ENCODE data around the gene XXYLT1.
"Not testable (repeated sequence)": the region's sequence is repeated elsewhere in the genome, so short reads cannot be mapped to it uniquely, and the experiment has no call there.

Gene XXYLT1

GRCh38 chr3:195063581-195064193 is 207.3 kb downstream of the XXYLT1 start:
- no peak for DNase-seq (ENCODE audit: low spot score)

- no peak for DNase-seq (ENCODE audit: low spot score)
Measured at GRCh38 chr3:195062866-195063540, 208.0 kb downstream of the XXYLT1 start.

- no peak for DNase-seq (ENCODE audit: low spot score)
Measured at GRCh38 chr3:195061756-195062655, 209.0 kb downstream of the XXYLT1 start.

GRCh38 chr3:195060531-195061291 is 210.2 kb downstream of the XXYLT1 start:
- DNase-seq (ENCODE audit: low spot score) = no peak

GRCh38 chr3:195060217-195060481 is 210.8 kb downstream of the XXYLT1 start:
- DNase-seq (ENCODE audit: low spot score) = no peak

DNA sequence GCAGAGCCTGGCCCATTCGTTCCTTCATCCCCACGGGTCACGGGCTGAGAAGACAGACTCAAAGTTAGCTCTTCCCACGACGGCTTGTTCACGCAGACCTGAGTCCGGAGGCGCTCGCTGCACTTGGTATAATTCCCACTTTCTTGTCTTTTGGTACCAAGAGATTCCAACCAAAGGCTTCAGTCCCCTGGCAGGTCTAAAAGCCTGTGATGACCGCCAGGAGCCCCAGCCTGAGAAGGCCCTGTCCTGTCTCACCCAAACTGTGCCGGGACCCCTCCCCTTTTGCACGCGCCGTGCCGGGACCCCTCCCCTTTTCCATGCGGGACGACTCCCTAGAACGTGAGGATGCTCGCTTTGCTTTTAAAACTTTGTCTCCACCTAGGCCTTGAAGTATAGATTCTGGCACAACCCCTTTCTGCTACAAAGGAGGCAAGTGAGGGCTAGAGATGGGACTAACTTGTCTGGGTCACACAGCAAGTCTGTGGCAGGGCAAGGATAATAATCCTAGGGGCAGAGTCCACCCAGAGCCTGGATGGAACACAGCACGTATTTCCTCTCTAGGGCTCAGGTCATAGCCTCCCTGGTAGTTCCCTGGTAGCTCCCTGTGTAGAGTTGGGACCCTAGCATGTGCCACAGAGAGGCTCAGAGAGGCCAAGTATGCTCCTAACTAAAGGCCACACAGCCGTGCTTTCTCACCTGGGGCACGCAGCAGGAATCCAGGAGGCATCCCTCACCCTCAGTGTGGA is 211.3 kb downstream of the XXYLT1 start:
- DNase-seq (ENCODE audit: low spot score) = no peak

- DNase-seq (ENCODE audit: low spot score) = no peak
Measured at GRCh38 chr3:195059006-195059350, 212.0 kb downstream of the XXYLT1 start.

DNA sequence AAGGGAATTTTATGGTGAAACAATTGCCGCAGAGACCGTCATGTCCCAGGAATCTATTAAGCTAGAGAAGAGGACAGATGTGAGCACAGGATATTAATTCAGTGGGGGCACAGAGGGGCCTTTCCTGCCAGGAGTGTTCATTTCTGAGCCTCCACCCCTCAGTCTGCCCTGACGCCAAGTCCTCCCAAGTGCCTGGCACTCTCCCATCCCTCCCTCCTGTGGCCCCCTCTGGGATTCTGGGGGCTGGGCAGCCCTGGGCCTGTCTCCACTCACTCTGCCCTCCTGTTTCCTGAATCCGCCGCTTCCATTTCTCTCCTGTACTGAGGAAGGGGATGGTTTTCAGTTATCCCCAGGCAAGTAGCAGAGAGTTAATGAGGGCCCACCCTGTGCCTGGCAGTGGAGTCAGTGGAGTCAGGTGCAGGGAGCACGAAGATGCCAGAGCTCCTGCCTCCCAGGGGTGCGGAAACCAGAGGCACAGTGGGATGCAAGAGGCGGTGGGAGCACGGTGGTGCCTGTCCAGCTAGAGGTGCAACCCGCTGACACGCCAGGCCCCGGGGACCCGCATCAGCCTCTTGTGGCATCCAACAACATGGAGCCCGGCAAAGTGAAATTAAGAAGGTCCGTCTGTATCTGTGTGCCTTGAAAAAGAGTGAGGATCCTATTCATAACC is 212.5 kb downstream of the XXYLT1 start:
- DNase-seq (ENCODE audit: low spot score) = no peak

DNA sequence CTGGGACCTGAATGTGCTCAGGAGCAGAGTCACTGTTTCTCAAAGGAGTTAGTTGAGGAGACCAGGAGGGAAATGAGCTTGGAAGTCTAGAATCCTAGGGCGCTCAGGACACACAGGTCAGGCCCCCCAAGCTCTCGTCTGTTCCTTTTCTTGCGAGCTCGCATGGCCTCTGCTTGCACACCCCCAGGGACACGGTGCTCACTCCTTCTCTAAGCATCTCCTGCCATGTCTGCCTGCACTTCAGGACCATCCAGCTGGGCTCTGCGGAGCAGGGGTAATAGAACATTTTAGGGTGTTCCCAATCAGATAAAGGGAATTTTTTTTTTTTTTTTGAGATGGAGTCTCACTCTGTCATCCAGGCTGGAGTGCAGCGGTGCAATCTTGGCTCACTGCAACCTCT is 213.2 kb downstream of the XXYLT1 start:
- DNase-seq (ENCODE audit: low spot score) = no peak

- DNase-seq (ENCODE audit: low spot score) = no peak
Measured at GRCh38 chr3:195056506-195056905, 214.5 kb downstream of the XXYLT1 start.

- no peak for DNase-seq (ENCODE audit: low spot score)
Measured at GRCh38 chr3:195054311-195054710, 216.6 kb downstream of the XXYLT1 start.

DNA sequence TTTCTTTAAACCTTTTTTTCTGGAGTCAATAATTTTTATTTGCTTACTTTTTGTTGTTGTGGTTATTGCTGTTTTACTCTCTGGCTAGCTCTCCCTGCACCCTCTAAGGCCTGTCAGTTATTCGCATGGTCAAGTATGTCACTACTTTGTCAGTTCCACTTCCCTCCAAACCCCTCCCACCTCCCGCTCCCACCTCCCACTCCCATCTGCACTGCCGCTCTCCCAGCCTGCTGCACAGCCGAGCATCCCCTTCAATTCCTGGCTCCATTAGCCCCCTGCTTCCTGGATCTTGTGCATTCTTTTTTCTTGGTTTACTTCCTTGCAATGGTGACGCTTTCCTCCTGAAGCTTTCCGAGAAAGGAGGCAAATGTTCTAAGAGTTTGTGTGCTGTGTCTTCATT is 218.0 kb downstream of the XXYLT1 start:
- no peak for DNase-seq (ENCODE audit: low spot score)

DNA sequence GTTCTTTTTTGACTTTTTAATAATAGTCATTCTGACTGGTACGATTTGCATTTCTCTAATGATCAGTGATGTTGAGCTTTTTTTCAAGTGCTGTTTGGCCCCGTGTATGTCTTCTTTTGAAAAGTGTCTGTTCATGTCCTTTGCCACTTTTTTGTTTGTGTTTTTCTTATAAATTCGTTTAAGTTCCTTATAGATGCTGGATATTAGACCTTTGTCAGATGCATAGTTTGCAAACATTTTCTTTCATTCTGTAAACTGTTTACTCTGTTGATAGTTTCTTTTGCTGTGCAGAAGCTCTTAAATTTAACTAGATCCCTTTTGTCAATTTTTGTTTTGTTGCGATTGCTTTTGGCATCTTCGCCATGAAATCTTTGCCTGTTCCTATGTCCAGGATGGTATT is 220.7 kb downstream of the XXYLT1 start:
- DNase-seq (ENCODE audit: low spot score) = not testable (repeated sequence)

- DNase-seq (ENCODE audit: low spot score) = peak; percentile 48
Measured at GRCh38 chr3:195048059-195048905, 222.7 kb downstream of the XXYLT1 start.

GRCh38 chr3:195047536-195047935 is 223.4 kb downstream of the XXYLT1 start:
- no peak for DNase-seq (ENCODE audit: low spot score)

- no peak for DNase-seq (ENCODE audit: low spot score)
Measured at GRCh38 chr3:195046441-195046840, 224.5 kb downstream of the XXYLT1 start.

DNA sequence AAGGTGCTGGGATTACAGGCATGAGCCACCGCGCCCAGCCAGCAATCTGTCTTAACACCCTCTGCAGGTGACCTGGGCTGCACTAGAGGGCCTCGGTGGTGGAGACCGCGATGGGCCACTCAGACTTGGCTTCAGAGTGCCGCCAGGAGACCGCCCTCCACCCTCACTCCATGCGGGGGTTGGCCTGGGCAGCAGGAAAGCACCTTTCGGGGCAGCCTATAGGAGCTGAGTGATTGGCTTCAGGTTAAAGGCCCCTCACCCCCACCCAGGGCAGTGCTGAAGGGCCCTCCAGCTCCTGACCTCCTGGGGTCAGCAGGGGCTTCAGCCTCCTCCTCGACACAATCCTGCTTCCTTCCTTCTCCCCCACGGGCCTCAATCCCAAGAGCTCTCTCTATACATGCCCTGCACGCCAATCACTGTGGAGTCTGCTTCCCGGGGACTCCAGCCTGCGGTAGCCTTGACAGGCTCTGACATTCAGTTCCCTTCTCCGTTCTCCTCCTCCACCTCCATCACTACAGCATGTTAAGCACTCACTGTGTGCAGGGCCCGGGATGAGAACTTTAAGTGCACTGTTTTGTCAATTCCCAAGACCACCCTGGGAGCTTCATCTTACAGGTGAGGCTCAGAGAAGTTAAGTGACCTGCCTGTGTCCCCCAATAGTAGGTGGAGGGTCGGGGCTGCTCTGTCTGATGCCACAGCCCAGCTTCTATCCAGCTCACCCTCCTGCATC is 225.3 kb downstream of the XXYLT1 start:
- no peak for DNase-seq (ENCODE audit: low spot score)

- no peak for DNase-seq (ENCODE audit: low spot score)
Measured at GRCh38 chr3:195044411-195044810, 226.5 kb downstream of the XXYLT1 start.

GRCh38 chr3:195043607-195044339 is 227.2 kb downstream of the XXYLT1 start:
- no peak for DNase-seq (ENCODE audit: low spot score)
